NCI-H345 treated with DMSO at 0.1 percent for 48 hours (cell line): ENCODE measurements around the gene MAPK14.
A peak's percentile ranks its signal among the peaks of the same experiment; 100 is the strongest.
"Not testable (repeated sequence)": the region's sequence is repeated elsewhere in the genome, so short reads cannot be mapped to it uniquely, and the experiment has no call there.

Experiments used
- DNase-seq: peaks from one replicate; lab custom pipeline; 2025; ENCODE audit not compliant: unreplicated experiment; lab: John Stamatoyannopoulos, UW

MAPK14 gene

DNA sequence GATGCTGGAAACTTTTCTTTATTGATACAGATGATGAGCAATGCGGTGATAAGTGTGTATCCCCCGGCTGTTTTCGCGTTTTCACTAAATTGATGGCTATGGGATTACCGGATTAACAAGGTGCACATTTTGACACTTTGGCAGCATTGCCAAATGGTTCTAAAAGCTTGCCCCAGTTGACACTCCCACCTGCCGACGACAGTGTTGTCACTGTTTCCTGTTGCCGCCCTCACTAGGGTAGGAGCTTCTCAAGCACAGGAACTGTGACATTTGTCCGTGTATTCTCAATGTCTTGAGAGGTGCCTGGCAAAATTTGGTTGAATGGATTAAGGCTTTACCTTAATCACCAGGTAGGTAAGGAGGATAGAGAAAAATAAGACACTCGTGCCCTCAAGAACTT, 92.9 kb downstream of the MAPK14 start:
- no peak for DNase-seq

GRCh38 chr6:36120979-36121786, 93.6 kb downstream of the MAPK14 start:
- no peak for DNase-seq

- no peak for DNase-seq
Measured at GRCh38 chr6:36121787-36122494, 94.3 kb downstream of the MAPK14 start.

DNA sequence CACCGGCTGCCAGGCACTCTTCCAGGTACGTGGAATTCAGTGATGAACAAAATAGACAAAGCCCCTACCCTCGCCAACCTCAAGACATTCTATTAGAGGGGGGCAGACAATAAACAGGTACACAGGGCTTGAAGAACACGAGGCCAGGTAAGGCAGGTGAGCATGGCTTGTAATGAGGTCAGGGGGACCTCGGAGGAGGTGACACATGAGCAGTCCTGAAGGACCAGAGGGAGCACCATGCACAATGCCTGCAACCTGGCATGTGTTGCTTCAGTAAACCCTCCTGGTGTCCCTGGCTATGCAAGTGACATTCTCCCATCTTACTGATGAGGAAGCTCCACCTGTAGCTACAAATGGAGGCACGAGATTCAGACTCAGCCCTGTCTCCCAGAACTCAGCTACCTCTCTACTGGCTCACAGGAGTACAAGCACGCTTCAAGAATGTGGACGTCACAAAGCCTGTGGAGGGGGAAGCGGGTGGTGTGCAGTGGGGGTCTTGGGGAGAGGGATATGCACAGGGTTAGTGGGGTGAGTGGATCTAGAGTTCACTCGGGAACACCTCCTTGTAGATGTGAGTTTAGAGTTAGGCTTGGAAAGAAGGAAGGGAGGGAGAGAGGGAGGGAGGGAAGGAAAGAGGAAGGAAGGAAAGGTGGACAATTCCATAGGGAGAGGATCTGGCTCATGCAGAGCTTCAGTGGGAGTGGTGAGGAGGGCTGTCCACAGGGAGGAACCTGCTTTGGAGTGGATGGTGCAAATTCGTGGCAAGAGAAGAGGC, 95.1 kb downstream of the MAPK14 start:
- no peak for DNase-seq

DNA sequence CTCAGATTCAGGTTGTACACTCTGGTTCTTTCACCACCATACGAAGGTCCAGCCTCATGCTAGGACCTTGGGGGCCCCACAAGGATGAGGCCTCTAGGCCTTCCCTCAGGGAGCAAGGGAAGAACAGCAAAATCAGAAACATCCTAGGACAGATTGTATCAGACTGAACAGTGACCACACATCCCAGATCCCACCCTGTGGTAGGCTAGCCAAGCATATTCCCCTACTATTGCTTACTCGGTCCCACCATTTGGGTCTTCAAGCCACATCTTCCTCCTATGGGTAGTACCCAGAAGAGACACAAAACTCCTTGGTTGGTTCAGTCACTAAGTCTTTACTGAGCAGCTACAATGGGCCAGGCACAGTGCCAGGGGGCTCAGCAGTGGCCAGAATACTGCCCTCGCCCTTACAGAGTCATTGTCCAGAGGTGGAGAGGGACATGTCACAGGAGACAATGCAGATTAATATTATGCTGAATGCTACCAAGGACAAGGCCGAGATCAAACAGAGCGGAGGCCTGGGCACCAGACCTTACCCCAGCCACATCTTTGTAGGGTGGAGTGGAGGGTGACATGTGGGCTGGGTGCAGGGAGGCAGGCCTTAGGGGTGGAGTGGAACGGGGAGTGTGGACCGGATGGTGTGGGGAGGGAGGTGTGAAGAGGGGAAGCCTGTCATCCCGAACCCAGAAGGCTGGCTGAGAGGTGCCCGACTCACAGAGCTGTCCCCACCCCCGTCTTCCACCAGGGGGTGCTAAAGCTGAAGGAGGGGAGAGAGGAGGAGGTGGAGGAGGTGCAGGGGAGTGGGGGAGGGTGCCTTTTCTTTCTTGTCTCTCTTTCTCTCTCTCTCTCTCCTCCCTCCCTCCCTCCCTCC, 95.9 kb downstream of the MAPK14 start:
- DNase-seq, result peak; percentile 13

DNA sequence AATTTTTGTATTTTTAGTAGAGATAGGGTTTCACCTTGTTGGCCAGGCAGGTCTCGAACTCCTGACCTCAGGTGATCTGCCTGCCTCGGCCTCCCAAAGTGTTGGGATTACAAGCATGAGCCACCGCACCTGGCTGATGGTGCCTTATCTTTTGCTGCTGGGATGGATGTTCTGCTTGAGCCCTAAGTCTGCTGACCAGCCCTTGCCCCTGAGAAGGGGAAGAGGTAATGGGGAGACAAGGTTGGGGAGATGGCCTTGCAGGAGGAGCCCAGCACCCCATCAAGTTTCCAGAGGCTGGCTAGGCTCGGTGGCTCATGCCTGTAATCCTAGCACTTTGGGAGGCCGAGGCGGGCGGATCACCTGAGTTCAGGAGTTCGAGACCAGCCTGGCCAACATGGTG, 96.7 kb downstream of the MAPK14 start:
- not testable (repeated sequence) for DNase-seq

- DNase-seq, result no peak
Measured at GRCh38 chr6:36124881-36125280, 97.3 kb downstream of the MAPK14 start.

DNA sequence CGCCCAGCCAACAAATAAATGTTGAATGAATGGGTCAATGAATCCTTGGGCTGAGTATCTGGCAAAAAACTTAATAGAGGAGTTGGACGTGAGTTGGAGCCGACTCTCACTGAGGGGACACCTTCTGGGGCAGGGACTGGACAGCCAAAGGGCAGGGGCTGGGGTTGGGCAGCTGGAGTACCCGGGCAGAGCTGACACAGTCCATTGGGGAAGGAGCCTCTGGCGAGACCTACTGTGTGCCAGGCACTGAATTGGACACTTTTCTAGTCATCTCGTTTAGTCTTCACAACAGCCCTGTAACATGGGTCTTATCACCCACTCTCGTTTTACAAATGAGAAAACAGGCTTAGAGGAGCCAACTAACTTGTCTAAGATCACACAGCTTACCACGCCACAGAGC, 98.0 kb downstream of the MAPK14 start:
- DNase-seq, result no peak

DNA sequence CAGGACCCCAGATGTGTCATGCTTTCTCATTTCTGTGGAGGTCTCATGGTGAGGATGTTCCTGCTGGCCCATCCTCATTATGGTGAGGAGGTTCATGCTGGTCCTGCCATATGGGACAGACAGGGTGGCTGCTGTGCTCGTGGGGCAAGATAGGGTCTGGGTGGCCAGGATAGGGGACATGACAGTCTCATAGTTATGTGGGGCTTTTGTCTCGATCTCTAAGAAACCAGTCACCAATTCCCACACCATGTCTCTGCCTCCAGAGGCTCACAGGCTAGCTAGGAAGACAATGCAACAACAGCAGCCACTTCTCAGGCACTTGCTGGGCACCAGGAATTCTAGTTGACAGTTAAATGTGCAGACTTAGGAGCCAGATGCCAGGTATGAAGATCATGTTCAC, 98.5 kb downstream of the MAPK14 start:
- DNase-seq, result no peak

DNA sequence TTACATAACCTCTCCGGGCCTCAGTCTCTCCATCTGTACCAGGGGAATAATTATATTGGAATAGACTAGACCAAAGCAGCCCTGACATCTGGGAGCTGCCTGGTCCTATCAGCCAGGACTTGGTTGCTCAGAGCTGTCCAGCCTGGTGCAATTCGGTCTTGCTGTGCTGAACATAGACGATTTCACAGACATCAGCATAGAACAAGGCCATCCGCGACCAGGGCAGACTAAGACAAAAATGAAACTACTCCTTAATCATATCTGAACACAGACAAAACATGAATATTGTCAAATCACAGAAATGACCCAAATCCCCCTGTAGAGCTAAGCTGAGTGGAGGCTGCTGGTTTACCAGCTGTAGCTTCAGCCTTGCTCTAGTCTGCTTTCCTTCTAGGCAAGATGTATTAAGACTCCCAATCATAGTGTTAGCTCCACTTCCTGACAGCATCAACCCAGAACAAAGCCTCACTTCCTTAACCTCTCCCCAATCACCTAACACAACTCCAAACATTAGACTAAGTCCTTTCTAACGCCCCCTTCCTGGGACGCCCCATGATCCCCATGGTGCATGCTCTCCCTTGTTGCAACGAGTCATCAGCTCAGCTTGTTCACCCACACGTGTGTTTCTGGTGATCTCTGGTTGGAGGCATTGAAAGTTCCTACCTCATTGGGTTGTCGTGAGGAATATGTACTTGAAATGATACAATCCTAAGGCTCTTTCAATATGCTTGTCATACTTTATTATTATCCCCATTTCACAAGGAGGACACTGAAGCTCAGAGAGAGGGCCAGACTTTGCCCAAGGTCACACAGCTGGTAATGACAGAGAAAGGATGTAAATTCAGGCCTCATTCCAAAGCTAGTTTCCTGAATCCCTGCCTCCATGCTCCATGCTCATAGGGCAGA, 99.2 kb downstream of the MAPK14 start:
- no peak for DNase-seq

- DNase-seq, result no peak
Measured at GRCh38 chr6:36127462-36128016, 99.9 kb downstream of the MAPK14 start.

DNA sequence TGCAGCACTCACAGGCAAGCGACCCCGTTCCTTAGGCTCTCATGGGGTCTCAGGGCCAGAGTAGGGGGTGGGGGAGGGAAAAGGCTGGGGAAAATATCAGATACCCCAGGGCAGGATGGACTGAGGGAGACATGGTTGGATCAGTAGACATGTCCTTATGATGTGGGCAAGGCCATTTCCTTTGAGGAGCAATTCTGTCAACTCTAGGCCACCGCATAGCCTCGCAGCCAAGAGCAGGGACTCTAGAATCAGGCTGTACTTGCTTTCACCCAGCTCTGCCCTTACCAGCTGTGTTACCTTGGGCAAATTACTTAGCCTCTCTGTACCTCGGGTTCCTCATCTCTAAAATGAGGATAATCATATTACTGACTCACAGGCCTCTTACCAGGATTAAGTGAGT, 100.5 kb downstream of the MAPK14 start:
- DNase-seq, result no peak

DNA sequence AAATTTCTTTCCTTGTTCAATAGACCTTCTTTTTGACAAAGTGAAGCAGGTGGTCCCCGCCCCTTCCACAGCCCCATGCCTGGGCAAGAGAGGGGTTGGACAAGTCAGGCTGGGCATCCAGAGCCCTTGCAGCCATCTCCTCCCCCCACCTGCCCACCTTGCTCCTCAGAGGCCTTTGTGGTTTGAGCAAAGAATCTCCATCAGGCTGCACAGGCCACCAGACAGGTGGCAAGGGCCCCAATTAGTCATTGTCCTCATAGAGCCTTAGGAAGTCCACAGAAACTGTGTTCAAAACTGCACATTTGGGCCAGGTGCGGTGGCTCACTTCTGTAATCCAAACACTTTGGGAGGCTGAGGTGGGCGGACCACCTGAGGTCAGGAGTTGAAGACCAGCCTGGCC, 101.2 kb downstream of the MAPK14 start:
- DNase-seq, result no peak

- not testable (repeated sequence) for DNase-seq
Measured at GRCh38 chr6:36129334-36129733, 101.7 kb downstream of the MAPK14 start.

DNA sequence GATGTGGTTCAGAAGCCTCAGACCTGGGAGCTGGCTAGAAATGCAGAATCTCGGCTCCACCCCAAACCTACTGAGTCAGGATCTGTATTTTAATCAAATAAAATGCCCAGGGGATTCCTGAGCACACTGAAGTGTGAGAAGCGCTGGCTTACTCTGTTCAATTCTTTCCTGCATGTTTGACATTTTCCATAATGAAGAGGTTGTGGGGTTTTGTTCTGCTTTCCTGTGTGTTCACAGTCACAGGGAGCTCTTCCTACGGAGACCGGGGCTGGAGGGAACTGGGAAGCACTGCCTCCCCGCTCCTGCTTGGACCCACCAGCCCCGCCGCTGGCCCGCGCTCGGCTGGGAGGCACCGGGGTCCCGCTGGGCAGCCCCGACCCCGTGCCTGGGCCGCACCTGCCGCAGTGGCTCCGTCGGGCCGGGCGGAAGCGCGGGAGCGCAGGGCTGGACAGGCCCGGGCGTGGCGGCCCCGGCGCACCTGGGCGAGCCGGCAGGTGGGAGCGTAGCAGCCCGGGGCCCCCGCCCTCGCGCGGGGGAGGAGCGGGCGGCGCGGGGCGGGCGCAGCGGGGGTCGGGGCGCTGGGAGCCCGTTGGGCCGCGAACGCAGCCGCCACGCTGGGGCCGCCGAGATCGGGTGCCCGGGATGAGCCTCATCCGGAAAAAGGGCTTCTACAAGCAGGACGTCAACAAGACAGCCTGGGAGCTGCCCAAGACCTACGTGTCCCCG, 102.5 kb downstream of the MAPK14 start, which contains the start of gene MAPK13:
Gene MAPK13 (plus strand): TSS at position 573 of the 726 bp plus-strand sequence. CDS start 70 bp downstream, at position 643.
- peak; percentile 23 for DNase-seq

DNA sequence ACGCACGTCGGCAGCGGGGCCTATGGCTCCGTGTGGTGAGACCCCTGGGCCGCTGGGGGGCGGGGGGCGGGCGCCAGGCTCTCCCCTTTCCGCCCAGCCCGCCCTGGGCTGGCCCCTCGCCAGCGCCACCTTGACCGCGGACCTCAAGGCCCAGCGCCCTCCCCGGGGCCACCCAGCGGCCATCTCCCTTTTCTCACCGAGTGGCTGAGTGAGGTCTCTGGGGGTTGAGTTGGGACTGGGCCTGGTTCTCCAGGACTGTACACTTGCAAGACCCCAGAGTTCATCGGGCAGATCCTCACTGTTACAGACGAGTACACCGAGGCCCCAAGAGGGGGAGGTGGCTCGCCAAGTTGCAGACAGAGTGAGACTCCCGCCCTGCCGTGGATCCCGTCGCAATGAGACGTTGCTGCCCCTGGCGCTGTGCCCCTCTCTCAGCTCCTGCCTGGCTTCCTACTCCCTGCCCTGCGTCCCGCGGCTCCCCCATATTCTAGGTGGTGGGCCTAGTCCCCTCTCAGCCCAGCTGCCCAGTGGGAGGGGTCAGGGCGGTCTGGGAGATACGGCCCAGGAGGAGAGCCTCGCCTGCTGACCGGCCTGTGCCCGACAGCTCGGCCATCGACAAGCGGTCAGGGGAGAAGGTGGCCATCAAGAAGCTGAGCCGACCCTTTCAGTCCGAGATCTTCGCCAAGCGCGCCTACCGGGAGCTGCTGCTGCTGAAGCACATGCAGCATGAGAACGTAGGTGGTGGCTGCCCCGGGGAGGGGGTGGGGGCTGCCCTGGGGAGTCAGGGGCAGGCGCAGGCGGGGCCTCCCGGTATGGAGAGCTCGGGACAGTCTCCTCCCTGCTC, 103.3 kb downstream of the MAPK14 start:
- DNase-seq, result no peak

GRCh38 chr6:36131511-36132245, 104.1 kb downstream of the MAPK14 start:
- DNase-seq, result peak; percentile 38
